Lower leg skin (tissue), 3 donors: ENCODE results near the gene POLR2B.

Source experiments
- POLR2A ChIP-seq, 2 donors: fragments of 450-650 bp; IDR thresholded peaks; one replicate each; pipeline ENCODE4 v1.6.1; 2016 to 2017; ENCODE audit warnings: antibody characterized with exemption in 2 of 2, mild to moderate bottlenecking in 1 of 2, moderate library complexity in 1 of 2
- TF ChIP-seq, protein P1 (sequence below), 3 donors: fragments of 450-650 bp; IDR thresholded peaks; one replicate each; pipeline ENCODE4 v1.5.1; 2016; ENCODE audit warnings: antibody characterized with exemption in 3 of 3, mild to moderate bottlenecking in 3 of 3, moderate library complexity in 2 of 3

DNA sequence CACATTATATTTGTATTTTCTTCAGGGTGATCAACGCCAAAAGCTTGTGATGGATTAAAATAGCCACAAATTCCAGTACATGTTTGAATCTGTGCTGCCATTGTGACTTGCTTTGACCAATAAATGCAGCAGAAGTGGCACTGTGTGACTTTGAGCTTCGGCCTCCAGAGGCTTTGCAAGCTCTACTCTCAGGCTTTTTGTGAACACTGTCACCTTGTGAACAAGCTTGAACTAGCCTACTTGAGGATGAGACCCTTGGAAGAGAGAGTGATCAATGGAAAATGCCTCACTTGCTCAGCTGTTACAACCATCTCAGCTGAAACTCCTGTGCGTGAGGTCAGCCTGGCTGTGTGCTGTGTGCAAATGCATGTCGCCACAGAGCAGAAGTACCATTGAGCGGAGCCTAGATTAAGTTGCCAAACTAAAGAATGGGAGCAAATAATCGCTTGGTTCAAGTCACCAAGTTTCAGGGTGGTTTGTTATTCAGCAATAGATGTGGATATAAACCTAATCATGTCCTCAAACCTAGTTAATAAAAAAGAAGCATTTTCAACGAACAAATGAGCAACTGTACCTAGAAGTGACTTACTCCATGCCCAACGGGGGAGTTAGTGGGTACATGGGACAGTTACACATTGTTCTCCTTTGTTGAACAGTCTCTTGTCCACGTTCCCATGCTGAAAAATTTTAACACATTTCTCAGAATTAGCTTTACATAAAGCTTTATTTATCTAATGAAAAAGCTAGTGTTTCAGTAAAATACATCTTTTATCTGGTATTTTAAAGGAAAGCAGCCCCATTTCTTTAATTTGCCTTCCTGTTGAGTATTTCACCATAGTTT, 24.8 kb upstream of the POLR2B start:
- TF ChIP-seq, protein P1, sequence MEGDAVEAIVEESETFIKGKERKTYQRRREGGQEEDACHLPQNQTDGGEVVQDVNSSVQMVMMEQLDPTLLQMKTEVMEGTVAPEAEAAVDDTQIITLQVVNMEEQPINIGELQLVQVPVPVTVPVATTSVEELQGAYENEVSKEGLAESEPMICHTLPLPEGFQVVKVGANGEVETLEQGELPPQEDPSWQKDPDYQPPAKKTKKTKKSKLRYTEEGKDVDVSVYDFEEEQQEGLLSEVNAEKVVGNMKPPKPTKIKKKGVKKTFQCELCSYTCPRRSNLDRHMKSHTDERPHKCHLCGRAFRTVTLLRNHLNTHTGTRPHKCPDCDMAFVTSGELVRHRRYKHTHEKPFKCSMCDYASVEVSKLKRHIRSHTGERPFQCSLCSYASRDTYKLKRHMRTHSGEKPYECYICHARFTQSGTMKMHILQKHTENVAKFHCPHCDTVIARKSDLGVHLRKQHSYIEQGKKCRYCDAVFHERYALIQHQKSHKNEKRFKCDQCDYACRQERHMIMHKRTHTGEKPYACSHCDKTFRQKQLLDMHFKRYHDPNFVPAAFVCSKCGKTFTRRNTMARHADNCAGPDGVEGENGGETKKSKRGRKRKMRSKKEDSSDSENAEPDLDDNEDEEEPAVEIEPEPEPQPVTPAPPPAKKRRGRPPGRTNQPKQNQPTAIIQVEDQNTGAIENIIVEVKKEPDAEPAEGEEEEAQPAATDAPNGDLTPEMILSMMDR (IDR thresholded peaks at IDR 0.05) = no peak
- TF ChIP-seq POLR2A (IDR thresholded peaks at IDR 0.05) = no peak
